Adrenal gland (tissue), 5 donors: ENCODE data around the gene SLC38A8.

Experiments used
- POLR2A ChIP-seq, 2 donors: fragments of 450-650 bp; IDR thresholded peaks; one replicate each; pipeline ENCODE4 v1.6.1; 2017; ENCODE audit warnings: antibody characterized with exemption in 2 of 2, mild to moderate bottlenecking in 2 of 2, moderate library complexity in 1 of 2
- TF ChIP-seq, protein P1 (sequence below), 6 experiments: fragments of 450-650 bp in 4 of 6; fragments of 200-600 bp in 2 of 6; sonication (generic) in 1 of 6; IDR thresholded peaks; 1 replicate in 5 of 6; 2 replicates in 1 of 6; pipeline versions ENCODE4 v1.5.1 to v1.8.0; 2016 to 2021; ENCODE audit warnings: antibody characterized with exemption in 6 of 6, mild to moderate bottlenecking in 2 of 6, moderate library complexity in 1 of 6
- donor health status: DM: no; HTN: no; CAD: no.

DNA sequence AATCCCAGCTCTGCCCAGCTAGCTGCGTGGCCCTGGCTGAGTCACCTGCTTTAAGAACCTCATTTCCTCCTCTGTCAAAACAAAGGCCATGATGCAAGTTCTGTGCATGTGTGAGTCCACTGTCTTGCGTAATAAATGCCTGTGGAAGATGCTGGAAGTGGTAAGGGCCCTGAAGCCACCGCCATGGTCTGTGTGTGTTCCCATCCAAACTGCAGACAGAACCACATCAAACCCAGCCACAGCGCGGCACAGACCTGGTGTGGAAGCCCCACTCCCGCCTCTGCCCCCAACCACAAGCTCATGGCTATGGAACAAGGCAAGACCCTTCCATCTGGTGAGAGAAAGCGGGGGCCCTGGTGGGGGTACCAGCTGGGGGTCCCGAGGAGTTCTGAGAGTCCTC is 48.5 kb downstream of the SLC38A8 start:
- TF ChIP-seq, protein P1, sequence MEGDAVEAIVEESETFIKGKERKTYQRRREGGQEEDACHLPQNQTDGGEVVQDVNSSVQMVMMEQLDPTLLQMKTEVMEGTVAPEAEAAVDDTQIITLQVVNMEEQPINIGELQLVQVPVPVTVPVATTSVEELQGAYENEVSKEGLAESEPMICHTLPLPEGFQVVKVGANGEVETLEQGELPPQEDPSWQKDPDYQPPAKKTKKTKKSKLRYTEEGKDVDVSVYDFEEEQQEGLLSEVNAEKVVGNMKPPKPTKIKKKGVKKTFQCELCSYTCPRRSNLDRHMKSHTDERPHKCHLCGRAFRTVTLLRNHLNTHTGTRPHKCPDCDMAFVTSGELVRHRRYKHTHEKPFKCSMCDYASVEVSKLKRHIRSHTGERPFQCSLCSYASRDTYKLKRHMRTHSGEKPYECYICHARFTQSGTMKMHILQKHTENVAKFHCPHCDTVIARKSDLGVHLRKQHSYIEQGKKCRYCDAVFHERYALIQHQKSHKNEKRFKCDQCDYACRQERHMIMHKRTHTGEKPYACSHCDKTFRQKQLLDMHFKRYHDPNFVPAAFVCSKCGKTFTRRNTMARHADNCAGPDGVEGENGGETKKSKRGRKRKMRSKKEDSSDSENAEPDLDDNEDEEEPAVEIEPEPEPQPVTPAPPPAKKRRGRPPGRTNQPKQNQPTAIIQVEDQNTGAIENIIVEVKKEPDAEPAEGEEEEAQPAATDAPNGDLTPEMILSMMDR (IDR thresholded peaks at IDR 0.05): no peak
- no peak for TF ChIP-seq POLR2A (IDR thresholded peaks at IDR 0.05)
